ENCODE measurements around the gene EID3.

DNA sequence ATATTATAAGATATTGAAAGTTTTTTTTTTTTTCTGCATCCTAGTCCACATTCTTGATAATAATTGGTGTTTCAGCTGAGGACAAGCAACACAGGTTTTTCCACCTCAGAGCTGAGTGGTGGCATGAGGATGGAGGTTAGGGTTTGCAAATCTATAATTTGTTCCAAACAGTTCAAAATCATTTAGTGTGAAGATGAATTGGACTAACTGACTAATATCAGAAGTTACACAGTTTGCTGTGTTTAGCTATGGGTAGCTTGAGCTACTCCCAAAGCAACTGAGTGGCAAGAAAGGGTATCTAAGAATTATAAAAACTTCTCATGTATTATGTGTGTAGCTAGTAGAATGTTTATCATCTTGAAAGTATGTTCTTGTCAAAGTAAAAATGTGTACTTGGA, 17.1 kb downstream of the EID3 start:
- TF ChIP-seq, protein P1, sequence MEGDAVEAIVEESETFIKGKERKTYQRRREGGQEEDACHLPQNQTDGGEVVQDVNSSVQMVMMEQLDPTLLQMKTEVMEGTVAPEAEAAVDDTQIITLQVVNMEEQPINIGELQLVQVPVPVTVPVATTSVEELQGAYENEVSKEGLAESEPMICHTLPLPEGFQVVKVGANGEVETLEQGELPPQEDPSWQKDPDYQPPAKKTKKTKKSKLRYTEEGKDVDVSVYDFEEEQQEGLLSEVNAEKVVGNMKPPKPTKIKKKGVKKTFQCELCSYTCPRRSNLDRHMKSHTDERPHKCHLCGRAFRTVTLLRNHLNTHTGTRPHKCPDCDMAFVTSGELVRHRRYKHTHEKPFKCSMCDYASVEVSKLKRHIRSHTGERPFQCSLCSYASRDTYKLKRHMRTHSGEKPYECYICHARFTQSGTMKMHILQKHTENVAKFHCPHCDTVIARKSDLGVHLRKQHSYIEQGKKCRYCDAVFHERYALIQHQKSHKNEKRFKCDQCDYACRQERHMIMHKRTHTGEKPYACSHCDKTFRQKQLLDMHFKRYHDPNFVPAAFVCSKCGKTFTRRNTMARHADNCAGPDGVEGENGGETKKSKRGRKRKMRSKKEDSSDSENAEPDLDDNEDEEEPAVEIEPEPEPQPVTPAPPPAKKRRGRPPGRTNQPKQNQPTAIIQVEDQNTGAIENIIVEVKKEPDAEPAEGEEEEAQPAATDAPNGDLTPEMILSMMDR (IDR thresholded peaks at IDR 0.05; ENCODE audit: poor library complexity, severe bottlenecking) = no peak
- TF ChIP-seq POLR2AphosphoS5 (IDR thresholded peaks at IDR 0.05) = no peak
- no peak for TF ChIP-seq TAF1 (IDR thresholded peaks at IDR 0.05; ENCODE audit: low read depth)
- TF ChIP-seq, protein P2, sequence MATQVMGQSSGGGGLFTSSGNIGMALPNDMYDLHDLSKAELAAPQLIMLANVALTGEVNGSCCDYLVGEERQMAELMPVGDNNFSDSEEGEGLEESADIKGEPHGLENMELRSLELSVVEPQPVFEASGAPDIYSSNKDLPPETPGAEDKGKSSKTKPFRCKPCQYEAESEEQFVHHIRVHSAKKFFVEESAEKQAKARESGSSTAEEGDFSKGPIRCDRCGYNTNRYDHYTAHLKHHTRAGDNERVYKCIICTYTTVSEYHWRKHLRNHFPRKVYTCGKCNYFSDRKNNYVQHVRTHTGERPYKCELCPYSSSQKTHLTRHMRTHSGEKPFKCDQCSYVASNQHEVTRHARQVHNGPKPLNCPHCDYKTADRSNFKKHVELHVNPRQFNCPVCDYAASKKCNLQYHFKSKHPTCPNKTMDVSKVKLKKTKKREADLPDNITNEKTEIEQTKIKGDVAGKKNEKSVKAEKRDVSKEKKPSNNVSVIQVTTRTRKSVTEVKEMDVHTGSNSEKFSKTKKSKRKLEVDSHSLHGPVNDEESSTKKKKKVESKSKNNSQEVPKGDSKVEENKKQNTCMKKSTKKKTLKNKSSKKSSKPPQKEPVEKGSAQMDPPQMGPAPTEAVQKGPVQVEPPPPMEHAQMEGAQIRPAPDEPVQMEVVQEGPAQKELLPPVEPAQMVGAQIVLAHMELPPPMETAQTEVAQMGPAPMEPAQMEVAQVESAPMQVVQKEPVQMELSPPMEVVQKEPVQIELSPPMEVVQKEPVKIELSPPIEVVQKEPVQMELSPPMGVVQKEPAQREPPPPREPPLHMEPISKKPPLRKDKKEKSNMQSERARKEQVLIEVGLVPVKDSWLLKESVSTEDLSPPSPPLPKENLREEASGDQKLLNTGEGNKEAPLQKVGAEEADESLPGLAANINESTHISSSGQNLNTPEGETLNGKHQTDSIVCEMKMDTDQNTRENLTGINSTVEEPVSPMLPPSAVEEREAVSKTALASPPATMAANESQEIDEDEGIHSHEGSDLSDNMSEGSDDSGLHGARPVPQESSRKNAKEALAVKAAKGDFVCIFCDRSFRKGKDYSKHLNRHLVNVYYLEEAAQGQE (IDR thresholded peaks at IDR 0.05; ENCODE audit: borderline replicate concordance) = no peak
- TF ChIP-seq EZH2 (IDR thresholded peaks at IDR 0.05; ENCODE audit: borderline replicate concordance, insufficient read depth, low read length, poor library complexity, severe bottlenecking) = no peak
- TF ChIP-seq RAD21 (conservative IDR thresholded peaks at IDR 0.05) = no peak
- TF ChIP-seq EP300 (conservative IDR thresholded peaks at IDR 0.05; ENCODE audit: poor library complexity, severe bottlenecking) = no peak
- TF ChIP-seq MXI1 (conservative IDR thresholded peaks at IDR 0.05; ENCODE audit: poor library complexity, severe bottlenecking) = no peak

Measured in neural cell (in vitro differentiated cells).